GM12878 (cell line): ENCODE results near the gene PPP2R5C. TPM values are rescaled to one million over a fixed set of nuclear protein-coding genes. Genes with fewer than 3 reads are reported as not detected.

Experiments used
- BACH1 ChIP-seq: fragments of 450-650 bp; IDR thresholded peaks from 2 replicates; pipeline ENCODE4 v1.6.1; 2017; ENCODE audit warnings: mild to moderate bottlenecking, borderline replicate concordance
- BCL3 ChIP-seq: IDR thresholded peaks from 2 replicates; pipeline ENCODE4 v1.6.1; 2011; ENCODE audit warnings: borderline replicate concordance, low read depth, mild to moderate bottlenecking, moderate library complexity, low read length; ENCODE audit not compliant: insufficient read depth, poor library complexity, severe bottlenecking
- CREB1 ChIP-seq: IDR thresholded peaks from 2 replicates; pipeline ENCODE4 v1.6.1; 2012; ENCODE audit warnings: low read depth, mild to moderate bottlenecking, inconsistent platforms
- CREM ChIP-seq: IDR thresholded peaks from 2 replicates; pipeline ENCODE4 v1.6.1; 2014; ENCODE audit warnings: antibody characterized with exemption, low read depth
- E2F4 ChIP-seq: IDR thresholded peaks from 2 replicates; pipeline ENCODE4 v1.6.1; 2012; ENCODE audit warnings: low read depth, low read length, improper control_type of control experiment
- GABPA ChIP-seq: IDR thresholded peaks from 2 replicates; pipeline ENCODE4 v1.6.1; 2014; ENCODE audit warnings: antibody characterized with exemption, low read depth, mild to moderate bottlenecking, inconsistent platforms
- IKZF1 ChIP-seq: fragments of 450-650 bp; conservative IDR thresholded peaks from 2 replicates; pipeline ENCODE4 v1.6.1; 2017; ENCODE audit warnings: antibody characterized with exemption, mild to moderate bottlenecking
- JUNB ChIP-seq: IDR thresholded peaks from 2 replicates; pipeline ENCODE4 v1.6.1; 2016; ENCODE audit warnings: antibody characterized with exemption, mild to moderate bottlenecking
- MAX ChIP-seq: IDR thresholded peaks from 2 replicates; pipeline ENCODE4 v1.6.1; 2012; ENCODE audit warnings: low read depth, low read length, improper control_type of control experiment
- MEF2B ChIP-seq: fragments of 450-650 bp; IDR thresholded peaks from 2 replicates; pipeline ENCODE4 v1.6.1; 2018; ENCODE audit warnings: mild to moderate bottlenecking, moderate library complexity; ENCODE audit not compliant: partially characterized antibody, poor library complexity, severe bottlenecking
- NRF1 ChIP-seq: conservative IDR thresholded peaks from 2 replicates; pipeline ENCODE4 v1.6.1; 2011; ENCODE audit warnings: mild to moderate bottlenecking, low read depth, low read length, improper control_type of control experiment
- POLR2AphosphoS5 ChIP-seq: IDR thresholded peaks from 2 replicates; pipeline ENCODE4 v1.6.1; 2011; ENCODE audit warnings: mild to moderate bottlenecking, low read length, inconsistent platforms
- POU2F2 ChIP-seq: IDR thresholded peaks from 3 replicates; pipeline ENCODE4 v1.6.1; 2011; ENCODE audit warnings: low read depth, mild to moderate bottlenecking, low read length, borderline replicate concordance
- RAD21 ChIP-seq: IDR thresholded peaks from 2 replicates; pipeline ENCODE4 v1.6.1; 2011; ENCODE audit warnings: mild to moderate bottlenecking, low read depth, low read length, moderate library complexity; ENCODE audit not compliant: insufficient read depth
- RFX5 ChIP-seq: IDR thresholded peaks from 2 replicates; pipeline ENCODE4 v1.6.1; 2011; ENCODE audit warnings: low read depth, low read length, improper control_type of control experiment
- SIX5 ChIP-seq: IDR thresholded peaks from 2 replicates; pipeline ENCODE4 v1.6.1; 2011; ENCODE audit warnings: mild to moderate bottlenecking, low read depth, low read length, moderate library complexity; ENCODE audit not compliant: severe bottlenecking
- SP1 ChIP-seq: IDR thresholded peaks from one replicate; pipeline ENCODE4 v1.6.1; 2011; ENCODE audit warnings: low read depth, low read length
- SREBF1 ChIP-seq: IDR thresholded peaks from 2 replicates; pipeline ENCODE4 v1.6.1; 2012; ENCODE audit warnings: mild to moderate bottlenecking, low read length
- STAT1 ChIP-seq: fragments of 450-650 bp; conservative IDR thresholded peaks from 2 replicates; pipeline ENCODE4 v1.6.1; 2014; ENCODE audit warnings: antibody characterized with exemption, mild to moderate bottlenecking
- TBL1XR1 ChIP-seq: IDR thresholded peaks from 2 replicates; pipeline ENCODE4 v1.6.1; 2012; ENCODE audit warnings: low read depth, low read length, improper control_type of control experiment
- TCF12 ChIP-seq: IDR thresholded peaks from 2 replicates; pipeline ENCODE4 v1.6.1; 2011; ENCODE audit warnings: low read depth, mild to moderate bottlenecking, low read length
- ZBTB40 ChIP-seq: fragments of 450-650 bp; IDR thresholded peaks from 2 replicates; pipeline ENCODE4 v1.6.1; 2016; ENCODE audit warnings: mild to moderate bottlenecking, moderate library complexity, borderline replicate concordance
- ZSCAN29 ChIP-seq: fragments of 450-650 bp; IDR thresholded peaks from 2 replicates; pipeline ENCODE4 v1.6.1; 2017; ENCODE audit warnings: mild to moderate bottlenecking, moderate library complexity
- polyA plus RNA-seq, 11 experiments: library from polyadenylated mRNA; depleted of rRNA in 4 of 11; unstranded in 6 of 11; stranded (reverse) in 5 of 11; fragments of >200 nt; fragmentation: Nextera tagmentation in 4 of 11; fragmentation: Illumina TruSeq in 1 of 11; extraction: Ambion mirVana in 4 of 11; extraction: Trizol in 1 of 11; gene quantifications; 1 replicate in 1 of 11; 2 replicates in 10 of 11; pipeline versions ENCODE4 v1.2.1 to v1.2.3, GENCODE V29; 2011 to 2016; ENCODE audit warnings: inconsistent platforms in 2 of 11, missing spikeins in 2 of 11, low read depth in 1 of 11
- total RNA-seq, 4 experiments: library from RNA; depleted of rRNA in 3 of 4; stranded (reverse); fragments of >200 nt in 3 of 4; fragmentation: Illumina TruSeq in 1 of 4; extraction: Trizol in 1 of 4; gene quantifications; 2 replicates each; pipeline versions ENCODE4 v1.2.1 to v1.2.3, GENCODE V29; 2013 to 2021

The PPP2R5C gene
- total and polyA plus RNA-seq, 10 of the 15 experiments (the other 5 are each of a cell fraction or from before 2014, with no cell fraction given) = 106 to 199 (median 144) TPM

GRCh38 chr14:101809671-101810514 lies 48.4 kb downstream of the PPP2R5C start (continued):
- TF ChIP-seq ZBTB40 = peak; percentile 72; the same call in 1 of the 2 replicates
- peak; percentile 20; the same call in 1 of the 3 replicates for TF ChIP-seq POU2F2
- TF ChIP-seq TBL1XR1 = no peak
- TF ChIP-seq CREM = peak; percentile 92
- no peak for TF ChIP-seq NRF1
- no peak for TF ChIP-seq RAD21
- peak; percentile 94 for TF ChIP-seq POLR2AphosphoS5
- TF ChIP-seq BACH1 = 0 out of 2 replicates have a peak, but pooled peaks have one; percentile 51
- TF ChIP-seq STAT1 = 0 out of 2 replicates have a peak, but pooled peaks have one; percentile 44
- TF ChIP-seq CREB1 = peak; percentile 95
- peak; percentile 42; the same call in 1 of the 2 replicates for TF ChIP-seq SREBF1
- peak; percentile 67; the same call in 1 of the 2 replicates for TF ChIP-seq TCF12
- TF ChIP-seq JUNB = peak; percentile 41
- peak; percentile 53; the same call in 1 of the 2 replicates for TF ChIP-seq IKZF1
- peak; percentile 51; the same call in 1 of the 2 replicates for TF ChIP-seq MAX
- TF ChIP-seq MEF2B = peak; percentile 55
- no peak for TF ChIP-seq SIX5
- no peak for TF ChIP-seq BCL3
- 0 out of 2 replicates have a peak, but pooled peaks have one; percentile 73 for TF ChIP-seq ZSCAN29
- peak; percentile 94 for TF ChIP-seq RFX5
- TF ChIP-seq E2F4 = 0 out of 2 replicates have a peak, but pooled peaks have one; percentile 31
- TF ChIP-seq GABPA = peak; percentile 83
- peak; percentile 25 for TF ChIP-seq SP1
